Cerebellar nuclear complex (tissue), 1 donor: ENCODE measurements around the gene PTRHD1.
A peak's percentile ranks its signal among the peaks of the same experiment; 100 is the strongest.
"Not testable (repeated sequence)": the region's sequence is repeated elsewhere in the genome, so short reads cannot be mapped to it uniquely, and the experiment has no call there.

ENCODE experiments used
- DNase-seq, 2 experiments: peaks; one replicate each; lab custom pipeline; 2025; lab: John Stamatoyannopoulos, UW

Gene PTRHD1

GRCh38 chr2:24792874-24793760 is at the start of gene PTRHD1, which contains the start of gene CENPO:
Gene PTRHD1 (minus strand): TSS chr2:24793391. CDS start chr2:24793377, 14 bp downstream.
Gene CENPO (plus strand): TSS chr2:24793425. CDS start chr2:24793920, 495 bp downstream.
- DNase-seq, result peak; percentile 54 to 86

- DNase-seq, result no peak
Measured at GRCh38 chr2:24842081-24843050, 49.2 kb upstream of the PTRHD1 start.

DNA sequence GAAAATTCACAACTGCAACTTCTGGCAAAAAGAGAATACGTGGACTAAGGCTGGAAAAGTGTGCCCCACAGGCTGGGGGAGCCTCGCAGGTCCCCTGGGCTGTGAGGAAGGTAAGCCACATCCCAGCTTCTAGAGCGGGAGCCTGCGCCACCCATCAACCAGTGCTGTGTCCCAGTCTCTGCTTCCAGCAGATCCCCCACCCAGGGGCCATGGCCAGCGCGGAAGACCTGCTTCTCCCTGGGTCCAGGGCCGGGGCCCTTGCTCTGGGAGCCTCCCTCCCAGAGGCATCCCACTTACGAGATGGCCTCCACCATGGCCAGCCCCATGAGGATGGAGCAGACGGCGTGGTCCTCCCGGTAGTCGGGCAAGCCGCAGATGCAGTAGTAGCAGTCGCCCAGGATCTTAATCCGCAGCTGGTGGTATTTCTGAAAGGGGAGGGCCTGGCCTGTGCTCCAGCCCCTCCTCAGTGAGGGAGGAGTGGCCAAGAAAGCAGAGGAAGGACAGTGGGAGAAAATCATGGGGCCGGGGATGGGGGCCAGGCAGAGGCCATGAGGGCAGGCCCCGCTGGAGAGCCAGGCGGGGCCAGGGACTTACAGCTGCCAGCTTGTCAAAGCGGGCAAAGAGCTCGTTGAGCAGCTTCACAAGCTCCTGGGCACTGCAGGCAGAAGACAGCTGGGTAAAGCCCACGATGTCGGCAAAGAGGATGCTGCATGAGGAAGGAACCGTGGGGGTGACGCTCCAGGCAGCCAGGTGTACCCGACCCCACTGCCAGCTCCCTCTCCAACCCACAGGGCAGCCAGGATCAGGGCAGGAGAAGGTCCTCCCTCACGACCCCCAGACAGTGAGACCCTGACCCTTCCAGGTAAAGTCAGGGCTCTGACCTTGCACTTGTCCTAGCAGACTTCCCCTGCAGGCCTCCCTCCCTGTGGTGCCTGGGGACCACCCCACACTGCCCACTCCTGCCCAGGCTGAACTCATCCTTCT is 48.1 kb upstream of the PTRHD1 start:
- DNase-seq, result no peak

DNA sequence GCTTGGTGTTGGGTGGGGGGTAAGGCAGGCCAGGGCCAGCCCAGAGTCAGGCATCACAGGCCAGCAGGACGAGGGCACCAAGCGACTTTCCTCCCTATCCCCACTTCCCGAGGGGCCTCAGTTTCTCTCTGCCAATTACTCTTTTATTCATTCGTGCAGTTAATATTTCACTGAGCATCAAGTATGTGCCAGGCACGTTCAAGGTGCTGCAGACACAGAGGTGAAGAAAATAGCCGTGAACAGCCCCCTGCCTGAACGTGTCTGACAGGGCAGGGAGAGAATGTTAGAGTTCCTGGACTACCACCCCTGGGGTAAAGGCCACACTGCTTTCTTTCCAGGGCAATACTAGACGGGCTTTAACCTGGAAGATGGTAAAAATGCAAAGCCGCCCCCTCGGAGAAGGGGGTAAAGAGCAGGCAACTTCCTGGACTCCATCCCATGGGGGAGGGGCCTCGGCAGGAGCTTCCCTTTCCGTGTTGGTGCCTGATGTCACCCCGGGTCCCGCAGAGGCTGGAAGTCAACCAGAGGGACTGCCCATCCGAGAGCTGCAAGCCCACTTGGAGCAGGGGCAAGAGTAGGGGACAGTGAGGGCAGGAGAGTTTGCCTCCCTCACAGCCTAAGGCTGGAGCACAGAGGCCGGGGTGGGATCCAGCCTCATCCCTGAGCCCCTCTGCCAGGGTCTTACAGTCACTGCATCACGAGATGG is 47.1 kb upstream of the PTRHD1 start:
- DNase-seq, result no peak

DNA sequence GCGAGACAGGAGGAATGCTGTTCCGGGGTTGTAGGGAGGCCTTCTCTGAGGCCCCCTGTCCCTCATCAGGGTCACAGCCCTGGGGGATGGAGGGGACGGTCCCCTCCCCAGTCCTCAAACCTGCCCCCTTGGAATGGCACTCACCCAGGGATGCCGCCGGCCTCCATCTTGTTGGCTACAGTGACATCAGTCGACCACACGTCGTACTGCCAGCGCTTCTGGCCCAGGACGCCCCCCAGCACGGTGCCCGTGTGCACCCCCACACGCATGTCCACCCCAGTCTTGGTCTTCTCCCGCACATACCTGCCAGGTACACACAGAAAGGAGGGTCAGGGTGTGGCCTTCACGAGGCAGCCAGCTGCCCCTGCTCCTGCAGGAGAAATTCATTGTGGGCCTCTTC is 46.5 kb upstream of the PTRHD1 start:
- DNase-seq, result no peak

GRCh38 chr2:24838541-24838940 is 45.4 kb upstream of the PTRHD1 start:
- no peak for DNase-seq

GRCh38 chr2:24837996-24838513 is 44.9 kb upstream of the PTRHD1 start:
- DNase-seq, result no peak

DNA sequence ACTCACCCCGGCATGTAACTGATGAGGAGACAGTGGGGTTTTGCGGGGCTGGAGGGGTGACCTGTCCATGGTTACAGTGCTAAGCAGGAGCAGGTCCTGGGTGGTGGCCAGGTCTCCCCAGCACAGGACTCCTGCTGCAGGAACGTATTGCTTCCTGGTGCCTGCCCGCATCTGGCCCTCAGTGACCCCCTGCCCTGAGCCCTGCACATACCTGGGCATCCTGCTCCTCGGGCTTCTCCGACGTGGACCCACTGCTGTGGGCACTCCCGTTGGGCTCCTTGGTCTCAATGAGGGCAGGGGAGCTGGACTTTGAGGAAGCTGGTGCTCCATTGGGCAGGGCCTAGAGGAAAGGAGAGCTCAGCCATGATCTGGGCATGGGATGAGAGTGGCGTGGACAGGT is 43.5 kb upstream of the PTRHD1 start:
- no peak for DNase-seq

DNA sequence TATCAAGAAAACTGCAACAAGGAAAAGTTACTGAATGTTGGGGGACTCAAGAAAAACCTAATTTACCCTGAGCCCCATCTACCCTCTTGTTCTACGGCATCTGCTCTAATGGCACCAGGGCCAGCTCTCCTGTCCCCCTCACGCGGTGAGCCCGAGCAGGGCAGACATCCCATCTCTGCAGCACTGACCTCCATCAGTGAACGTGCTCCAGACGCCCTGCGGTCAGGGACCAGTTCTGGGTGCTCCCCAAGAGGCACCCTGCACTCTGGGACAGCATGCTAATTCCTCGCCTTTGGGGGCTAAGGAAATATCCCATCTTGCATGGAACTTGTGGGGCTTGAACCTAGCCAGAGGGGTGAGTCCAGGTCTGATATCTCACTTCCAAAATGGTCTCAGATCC is 43.0 kb upstream of the PTRHD1 start:
- no peak for DNase-seq

GRCh38 chr2:24835411-24835810 is 42.2 kb upstream of the PTRHD1 start:
- not testable (repeated sequence) for DNase-seq

- DNase-seq, result no peak
Measured at GRCh38 chr2:24834733-24835395, 41.7 kb upstream of the PTRHD1 start.

DNA sequence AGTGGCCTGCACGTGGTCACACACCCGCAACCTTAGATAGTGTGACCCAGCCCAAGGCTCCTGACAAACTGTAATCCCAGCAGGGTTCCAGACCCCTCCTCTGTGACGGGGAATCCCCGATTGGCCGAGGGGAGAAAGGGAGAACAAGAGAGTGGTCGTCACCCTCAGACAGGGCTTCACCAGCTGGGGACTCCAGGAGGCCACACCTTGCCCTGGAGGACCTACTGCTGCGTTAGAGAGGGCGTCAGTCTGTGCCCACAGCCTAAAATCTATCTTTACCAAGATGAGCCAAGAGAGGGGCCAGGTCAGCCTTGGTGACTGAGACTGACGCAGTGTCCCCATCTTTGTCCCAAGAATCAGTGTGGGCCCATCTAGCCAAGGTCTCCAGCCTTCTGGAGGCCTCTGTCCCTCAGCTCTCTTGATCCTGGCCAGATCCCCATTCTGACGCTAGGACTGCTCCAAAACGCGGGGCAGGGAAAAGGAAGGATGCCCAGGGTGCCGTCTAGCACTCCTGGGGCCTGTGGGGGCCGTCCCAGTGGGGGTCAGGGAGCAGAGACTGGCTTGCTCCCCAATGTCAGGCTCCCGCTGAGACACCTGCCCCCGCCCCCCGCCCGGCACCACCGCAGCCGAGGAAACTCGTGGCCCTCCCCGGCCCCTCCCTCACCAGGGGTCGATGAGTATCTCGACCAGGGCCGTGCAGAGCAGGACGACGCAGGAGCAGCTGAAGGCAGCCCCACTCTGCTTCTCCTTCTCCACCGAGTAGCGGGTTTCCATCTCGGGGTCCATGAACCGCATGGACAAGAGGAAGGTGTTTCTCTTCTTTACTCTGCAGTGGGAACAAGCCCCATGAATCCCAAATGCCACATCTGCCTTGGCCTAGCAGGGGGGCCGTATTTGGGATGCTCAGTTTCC is 40.9 kb upstream of the PTRHD1 start:
- no peak for DNase-seq

GRCh38 chr2:24832931-24833701 is 39.9 kb upstream of the PTRHD1 start:
- no peak for DNase-seq

- DNase-seq, result no peak
Measured at GRCh38 chr2:24832521-24832920, 39.3 kb upstream of the PTRHD1 start.

DNA sequence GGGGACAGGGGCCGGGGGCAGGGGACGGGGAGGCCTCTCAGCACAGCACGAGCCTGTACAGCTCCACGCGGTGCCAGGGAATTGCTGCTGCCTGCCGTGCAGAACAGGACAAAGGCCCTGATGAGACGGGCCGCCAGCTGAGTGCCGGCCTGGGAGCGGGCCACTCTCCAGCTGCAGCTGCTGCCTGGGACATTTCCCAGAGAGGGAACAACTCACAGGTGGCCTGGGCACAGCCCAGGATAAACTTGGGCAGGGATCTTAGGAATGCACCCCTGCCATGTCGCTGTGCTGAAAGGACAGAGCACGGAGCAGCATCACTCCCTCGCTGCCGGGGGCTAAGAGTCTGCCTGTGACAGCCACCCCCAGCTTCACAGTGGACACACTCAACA is 38.9 kb upstream of the PTRHD1 start:
- no peak for DNase-seq

DNA sequence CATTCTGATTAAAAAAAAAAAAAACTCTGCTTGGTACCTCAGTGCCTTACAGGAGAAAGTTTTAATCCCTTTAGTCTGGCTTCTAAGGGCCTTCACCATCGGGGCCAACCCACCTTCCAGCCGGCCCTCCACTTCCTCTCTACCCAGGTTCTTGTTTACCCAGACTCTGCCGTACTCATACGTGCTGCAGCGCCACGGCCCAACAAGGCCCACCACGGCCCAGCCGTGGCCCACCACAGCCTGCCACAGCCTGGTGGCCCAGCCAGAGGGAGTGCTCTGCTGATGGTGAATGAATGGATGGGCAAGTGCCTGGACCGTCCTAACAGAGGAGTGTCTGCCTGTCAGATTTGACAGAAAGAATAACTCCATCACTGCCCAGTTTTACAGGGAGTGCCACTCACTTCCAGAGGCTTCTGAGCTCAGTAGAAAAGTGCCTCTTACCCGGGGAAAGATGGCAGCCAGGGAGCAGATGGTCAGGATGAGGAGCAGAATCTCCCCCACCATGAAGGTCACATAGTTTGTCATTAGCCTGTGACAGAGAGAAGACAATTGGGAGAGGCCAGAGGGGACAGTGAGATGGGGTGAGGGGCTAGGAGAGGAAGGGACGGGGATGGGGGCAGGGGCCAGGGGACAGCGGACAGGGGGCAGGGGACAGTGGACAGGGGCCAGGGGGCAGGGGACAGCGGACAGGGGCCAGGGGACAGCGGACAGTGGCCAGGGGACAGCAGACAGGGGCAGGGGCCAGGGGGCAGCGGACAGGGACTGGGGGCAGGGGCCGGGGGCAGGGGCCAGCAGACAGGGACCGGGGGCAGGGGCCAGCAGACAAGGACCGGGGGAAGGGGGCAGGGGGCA is 38.3 kb upstream of the PTRHD1 start:
- no peak for DNase-seq

DNA sequence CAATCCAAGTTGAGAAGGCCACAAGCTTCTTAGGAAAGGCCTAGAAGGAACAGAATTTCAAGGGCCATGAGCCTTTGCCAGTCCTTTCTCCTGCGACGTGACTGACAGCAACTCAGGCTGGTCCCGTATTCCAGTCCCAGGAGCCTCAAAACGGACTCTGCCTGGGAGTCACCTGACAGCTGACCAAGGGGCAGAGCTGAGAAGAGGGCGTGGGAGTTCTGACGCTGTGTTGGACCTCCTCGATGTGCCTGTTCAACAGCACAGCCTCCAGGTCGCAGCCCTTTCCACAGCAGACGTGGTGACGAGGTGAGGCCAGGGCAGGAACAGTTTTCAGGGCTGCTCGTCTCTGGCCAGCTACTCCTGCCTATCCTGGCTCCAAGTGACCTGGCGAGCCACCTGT is 37.6 kb upstream of the PTRHD1 start:
- no peak for DNase-seq
